Activated CD8-positive, alpha-beta memory T cell treated with anti-CD3 and anti-CD28 coated beads, Interleukin-2, amount 50 U/mL, for 1 hour (primary cell): Measurements from ENCODE around the gene USP10.

ENCODE experiments used
- DNase-seq: peaks from one replicate; pipeline ENCODE4 v3.0.0-alpha.2; 2020; ENCODE audit errors: extremely low read depth

USP10 gene

GRCh38 chr16:84699712-84700445 is at the start of gene USP10:
USP10 (plus strand) TSS chr16:84700000; CDS start chr16:84700091, 91 bp downstream.
- DNase-seq, result peak; percentile 53

GRCh38 chr16:84650062-84650991 is 49.5 kb upstream of the USP10 start:
- no peak for DNase-seq

- DNase-seq, result peak; percentile 26
Observed at GRCh38 chr16:84652566-84652965, 47.2 kb upstream of the USP10 start.

- DNase-seq, result no peak
Observed at GRCh38 chr16:84654238-84654637, 45.6 kb upstream of the USP10 start.

GRCh38 chr16:84654998-84655397 is 44.8 kb upstream of the USP10 start:
- DNase-seq, result no peak

GRCh38 chr16:84656649-84657048 is 43.2 kb upstream of the USP10 start:
- DNase-seq, result no peak

GRCh38 chr16:84657229-84657837 is 42.5 kb upstream of the USP10 start:
- no peak for DNase-seq

- no peak for DNase-seq
Observed at GRCh38 chr16:84658690-84659089, 41.1 kb upstream of the USP10 start.

GRCh38 chr16:84659656-84660300 is 40.0 kb upstream of the USP10 start:
- DNase-seq, result no peak

- no peak for DNase-seq
Observed at GRCh38 chr16:84660973-84661372, 38.8 kb upstream of the USP10 start.

- DNase-seq, result no peak
Observed at GRCh38 chr16:84661418-84662060, 38.3 kb upstream of the USP10 start.

- no peak for DNase-seq
Observed at GRCh38 chr16:84662471-84662870, 37.3 kb upstream of the USP10 start.

- DNase-seq, result no peak
Observed at GRCh38 chr16:84663433-84664101, 36.2 kb upstream of the USP10 start.

- no peak for DNase-seq
Observed at GRCh38 chr16:84665359-84665758, 34.4 kb upstream of the USP10 start.

- no peak for DNase-seq
Observed at GRCh38 chr16:84665843-84666242, 34.0 kb upstream of the USP10 start.

GRCh38 chr16:84667600-84668309 is 32.0 kb upstream of the USP10 start:
- DNase-seq, result no peak

- DNase-seq, result no peak
Observed at GRCh38 chr16:84670063-84670462, 29.7 kb upstream of the USP10 start.

- peak; percentile 49 for DNase-seq
Observed at GRCh38 chr16:84672276-84673202, 27.3 kb upstream of the USP10 start.

- DNase-seq, result no peak
Observed at GRCh38 chr16:84673203-84673535, 26.6 kb upstream of the USP10 start.
